COR-L47 (cell line): ENCODE data around the gene TP73.

Experiments
- DNase-seq: peaks from one replicate; lab custom pipeline; 2025; lab: John Stamatoyannopoulos, UW

Gene TP73

DNA sequence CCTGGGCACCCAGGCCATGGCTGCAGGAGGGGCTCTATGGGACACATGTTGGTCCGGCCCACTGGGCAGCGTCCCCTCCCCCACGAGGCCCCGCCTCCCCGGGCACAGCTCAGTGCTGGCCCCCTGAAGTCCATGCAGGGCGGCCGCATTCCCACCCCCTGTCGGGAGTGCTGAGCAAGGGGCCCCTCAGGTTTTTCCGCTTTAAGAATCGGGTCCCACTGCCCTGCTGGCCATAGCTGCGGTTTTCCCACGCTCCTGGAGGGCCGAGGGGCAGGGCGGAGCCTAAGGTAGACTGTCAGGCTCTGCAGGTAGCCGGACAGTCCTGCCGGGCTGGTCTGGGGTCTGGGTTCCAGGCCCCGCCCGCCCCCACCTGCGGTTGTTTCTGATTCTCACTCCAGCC, 56.5 kb downstream of the TP73 start:
- DNase-seq = no peak

DNA sequence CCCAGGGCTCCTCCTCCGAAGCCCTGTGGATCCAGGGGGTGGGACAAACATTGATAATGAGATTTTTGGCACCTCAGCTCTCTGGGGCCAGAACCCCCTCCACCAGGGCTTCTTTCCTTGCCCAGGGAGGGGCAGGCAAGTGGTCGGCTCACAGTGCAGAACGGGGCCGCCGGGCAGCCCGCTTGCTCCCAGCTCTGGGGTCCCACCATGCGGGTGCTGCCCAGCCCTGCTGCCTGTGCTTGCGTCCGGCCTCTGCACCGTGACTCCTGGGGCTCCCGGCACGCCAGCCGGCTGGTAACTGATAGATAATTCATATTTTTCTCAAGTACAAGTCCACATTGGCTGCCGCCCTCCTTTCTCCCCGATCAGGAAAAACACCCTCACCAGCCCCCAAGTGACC, 57.9 kb downstream of the TP73 start:
- DNase-seq = no peak

DNA sequence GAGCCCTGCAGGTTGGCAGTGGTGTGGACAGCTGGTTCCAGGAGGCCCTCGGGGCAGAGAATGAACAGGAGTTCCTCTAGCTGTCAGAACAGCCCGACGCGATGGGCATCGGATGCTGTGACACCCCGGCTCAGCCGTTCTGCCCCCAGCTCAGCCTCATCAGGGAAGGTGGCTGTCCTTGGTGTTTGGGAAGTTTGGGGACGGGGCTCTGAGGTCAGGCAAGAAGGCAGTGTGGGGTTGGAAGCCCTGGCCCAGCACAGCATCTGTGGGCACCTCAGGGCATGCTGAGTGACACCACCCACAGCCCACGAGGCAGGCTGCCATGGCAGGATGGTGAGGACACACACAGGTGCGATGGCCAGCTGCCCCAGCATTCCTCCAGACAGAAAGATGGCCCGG, 59.1 kb downstream of the TP73 start:
- DNase-seq = no peak

DNA sequence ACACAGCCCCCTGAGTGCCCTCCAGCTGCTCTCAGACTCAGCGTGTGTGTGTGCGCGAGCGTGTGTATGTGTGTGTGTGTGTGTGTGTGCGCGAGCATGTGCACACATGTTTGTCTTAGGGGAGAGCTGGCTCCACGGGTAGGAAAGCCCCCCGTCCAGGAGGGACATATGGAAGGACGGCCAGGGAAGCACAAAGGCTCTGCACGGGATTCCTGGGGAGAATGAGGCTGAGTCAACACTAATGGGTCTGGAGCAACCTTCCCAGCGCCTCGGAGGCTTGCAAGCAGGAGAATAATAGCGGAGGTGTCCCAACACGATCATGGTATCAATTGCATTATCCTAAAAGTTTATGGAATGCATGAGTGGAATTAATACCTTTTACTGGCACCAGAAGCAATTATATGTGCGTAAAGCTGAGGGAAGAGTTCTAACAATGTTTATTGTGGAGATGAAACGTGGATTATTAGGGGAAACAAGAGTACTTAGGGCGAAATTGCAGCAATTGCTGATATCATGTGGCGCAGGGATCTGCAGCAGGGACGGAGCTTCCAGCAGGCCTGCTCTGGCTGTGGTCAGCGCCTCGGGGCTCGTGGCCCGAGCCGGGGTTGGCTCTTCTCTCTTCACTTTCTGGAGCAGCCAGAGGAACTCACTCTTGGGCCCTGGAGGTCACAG, 59.6 kb downstream of the TP73 start:
- no peak for DNase-seq

DNA sequence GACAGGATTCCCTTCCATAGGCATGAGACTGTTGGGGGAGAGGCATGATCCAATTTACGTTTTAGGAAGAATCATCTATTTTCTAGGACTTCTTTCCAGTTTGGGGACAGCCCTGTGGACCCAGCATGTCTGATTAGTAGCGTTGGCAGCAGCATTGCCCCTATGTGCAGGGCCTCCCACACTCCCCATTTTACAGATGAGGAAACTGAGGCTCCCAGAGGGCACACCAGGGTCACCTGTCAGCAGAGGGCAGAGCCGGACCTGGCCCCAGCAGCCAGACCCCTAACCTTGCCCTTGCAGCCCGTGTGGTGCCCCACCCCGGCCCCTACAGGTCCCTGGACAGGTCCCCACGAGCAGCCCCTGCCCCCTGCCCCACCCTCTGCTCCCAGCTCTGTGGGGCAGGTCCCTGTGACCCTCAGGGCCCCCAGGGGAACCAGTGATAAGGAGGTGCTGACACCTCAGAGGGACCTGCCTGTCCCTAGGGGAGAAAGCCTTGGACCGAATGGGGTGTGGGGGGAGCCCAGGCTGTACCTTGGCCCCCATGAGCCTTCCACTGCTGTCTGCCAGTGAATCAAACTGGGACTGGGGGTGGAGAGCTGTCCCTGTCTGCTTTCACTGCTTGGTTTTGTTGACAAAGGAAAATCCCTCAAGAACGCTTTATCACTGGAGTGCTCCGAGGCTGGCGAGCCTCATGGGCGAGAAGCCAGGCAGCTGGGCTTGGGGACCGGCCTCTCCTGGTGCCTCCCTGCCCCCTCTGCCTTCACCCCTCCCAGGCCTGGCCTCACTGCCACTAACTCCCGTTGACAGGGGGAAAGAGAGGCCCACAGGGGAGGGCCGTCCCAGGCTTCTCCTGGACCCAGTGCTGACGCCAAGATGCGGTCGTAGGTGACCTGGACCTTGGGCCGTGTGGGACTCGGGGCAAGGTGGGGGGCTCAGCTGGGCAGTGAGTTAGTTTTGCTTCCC, 60.5 kb downstream of the TP73 start:
- no peak for DNase-seq

DNA sequence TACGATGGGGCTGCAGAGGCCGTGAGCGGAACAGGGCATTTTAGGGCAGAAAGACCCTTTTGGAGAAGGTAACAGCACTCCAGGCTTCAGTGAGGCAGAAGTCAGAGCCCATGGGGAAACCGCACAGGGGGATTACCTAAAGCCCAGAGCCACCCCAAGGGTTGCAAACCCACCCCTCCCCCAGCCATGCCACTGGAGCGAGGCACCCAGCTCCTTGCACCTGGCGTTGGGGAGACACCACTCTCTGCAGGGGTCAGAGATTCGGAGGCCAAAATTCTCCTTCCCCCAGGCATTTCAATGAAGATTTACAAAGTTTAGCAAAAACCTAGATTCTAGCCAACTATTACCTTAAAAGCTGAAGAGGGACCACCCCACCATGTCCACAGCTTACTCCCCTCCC, 61.5 kb downstream of the TP73 start:
- no peak for DNase-seq

DNA sequence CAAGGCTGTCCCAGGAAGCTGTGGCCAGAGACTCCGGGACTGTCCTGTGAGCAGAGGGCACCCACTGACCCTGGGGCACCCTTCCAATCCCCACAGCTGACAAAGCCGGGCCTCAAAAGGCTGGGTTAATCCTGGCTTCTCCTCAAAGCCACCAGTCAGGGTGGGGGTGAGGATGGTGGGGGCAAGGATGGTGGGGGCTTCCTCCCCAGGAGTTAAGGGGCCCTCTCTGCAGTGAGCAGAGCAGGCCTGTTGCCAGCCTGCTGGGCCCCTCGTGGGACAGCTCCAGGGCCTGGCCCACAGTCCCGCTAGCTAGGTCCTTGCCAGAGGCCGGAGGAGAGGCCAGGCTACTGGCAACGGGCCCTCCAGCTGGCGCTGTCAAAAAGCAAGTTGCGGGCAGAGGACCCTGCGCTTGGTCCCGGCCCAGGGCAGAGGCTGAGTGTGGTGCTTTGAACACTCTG, 62.0 kb downstream of the TP73 start:
- no peak for DNase-seq

DNA sequence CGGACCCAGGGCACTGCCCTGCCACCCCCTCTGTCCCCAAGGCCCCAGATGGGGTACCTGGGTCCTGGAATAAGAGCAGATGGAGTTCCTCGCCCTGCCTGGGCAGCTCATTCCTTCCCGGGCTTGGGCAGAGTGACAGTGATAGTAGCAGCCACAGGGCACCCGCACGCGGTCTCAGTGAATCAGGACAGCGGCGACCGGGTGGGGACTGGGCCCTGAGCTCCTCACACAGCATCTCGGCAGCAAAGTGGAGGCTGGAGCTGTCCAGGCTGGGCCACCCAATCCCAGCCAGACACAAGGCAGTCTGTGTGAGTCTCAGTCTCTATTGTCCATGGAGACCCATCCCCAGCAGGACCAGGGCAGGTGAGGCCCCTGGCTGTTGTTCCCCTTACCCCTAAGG, 62.5 kb downstream of the TP73 start:
- no peak for DNase-seq

DNA sequence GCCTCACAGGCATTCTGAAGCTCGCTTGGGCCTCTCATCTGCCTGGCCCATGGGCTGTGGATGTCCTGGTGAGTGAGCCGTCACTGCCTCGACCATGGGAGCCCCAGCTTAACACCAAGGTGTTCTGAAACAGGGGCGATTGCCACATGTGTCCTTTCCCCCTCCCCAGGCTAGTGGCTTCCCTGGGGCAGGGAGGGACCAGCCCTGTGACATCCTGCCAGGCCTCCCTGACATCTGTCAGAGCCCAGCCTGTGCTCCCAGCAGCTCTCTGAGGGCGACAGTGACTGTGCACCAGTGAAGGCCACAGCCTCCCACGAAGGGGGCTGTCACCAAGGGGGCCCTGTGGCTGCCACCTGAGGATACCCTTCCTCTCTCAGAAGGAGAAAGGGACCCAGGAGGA, 64.0 kb downstream of the TP73 start:
- no peak for DNase-seq

DNA sequence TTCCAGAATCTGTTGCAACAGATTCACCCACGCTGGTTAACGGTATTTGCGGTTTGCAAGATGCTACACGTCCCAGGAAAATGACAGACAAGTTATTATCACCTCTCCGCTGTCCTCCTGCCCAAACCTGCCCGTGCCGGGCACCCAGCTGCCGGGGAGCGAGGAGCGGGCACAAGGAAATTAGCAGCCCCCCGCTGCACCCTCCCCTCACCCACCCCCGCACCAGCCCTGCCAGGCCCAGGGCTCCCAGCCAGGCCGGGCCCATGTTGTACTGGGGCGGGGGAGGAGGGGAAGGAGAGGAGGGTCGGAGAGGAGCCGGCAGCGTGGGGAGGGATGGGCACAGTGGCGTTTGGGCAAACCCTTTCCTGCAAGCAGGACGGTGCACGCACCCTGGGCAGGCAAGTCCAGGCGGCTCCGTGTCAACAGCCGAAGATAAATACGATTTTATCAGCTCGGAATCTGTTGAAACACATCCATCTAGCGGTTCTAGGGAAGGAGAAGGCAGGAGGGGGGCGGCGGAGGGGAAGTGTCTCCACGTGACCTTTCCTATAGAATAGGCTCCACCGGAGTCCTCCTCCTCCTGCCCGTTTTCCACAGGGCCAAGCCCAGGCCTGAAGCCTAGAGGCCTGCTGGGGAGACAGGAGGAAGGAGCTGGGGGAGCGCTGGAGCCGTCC, 64.9 kb downstream of the TP73 start:
- DNase-seq = peak; percentile 41

DNA sequence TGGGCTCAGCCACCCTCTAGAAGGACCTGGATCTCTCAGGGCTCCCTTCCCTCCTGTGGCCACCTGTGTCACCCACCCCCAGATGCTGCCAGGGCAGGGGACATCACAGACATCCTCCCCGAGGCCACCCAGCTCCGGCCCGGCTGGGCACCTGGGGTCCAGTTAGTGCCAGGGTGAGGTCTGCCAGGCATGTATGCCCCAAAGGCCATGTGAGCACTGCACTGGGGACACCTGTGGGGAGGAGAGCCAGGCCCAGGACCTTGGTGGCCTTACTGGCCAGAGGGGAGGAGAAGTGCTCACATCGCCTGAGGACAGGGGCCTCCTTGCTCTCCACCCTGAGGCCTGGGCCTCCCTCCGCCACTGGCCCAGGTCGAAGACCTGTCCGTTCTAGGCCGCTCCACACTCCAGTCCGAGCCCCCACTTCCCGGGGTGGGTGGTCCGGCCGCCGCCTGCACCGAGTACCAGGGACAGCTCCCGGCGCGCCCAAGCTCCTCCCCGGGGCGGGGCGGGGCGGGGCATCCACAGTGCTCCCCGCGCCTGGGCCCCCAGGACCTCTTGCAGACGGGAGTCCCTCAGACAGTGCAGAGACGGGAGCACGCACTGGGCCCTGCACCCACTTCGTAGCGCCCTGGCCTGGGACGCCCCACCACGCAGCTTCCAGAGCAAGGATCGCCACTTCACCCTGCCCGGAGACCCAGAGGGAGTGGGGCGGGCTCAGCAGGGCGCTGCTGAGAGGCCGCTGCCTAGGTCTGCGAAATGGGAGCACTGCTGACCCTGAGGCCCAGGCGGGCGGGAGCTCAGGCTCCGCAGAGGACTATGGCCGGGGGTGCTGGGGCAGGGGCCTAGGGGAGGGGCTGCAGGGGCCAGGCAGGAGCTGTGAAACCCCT, 65.6 kb downstream of the TP73 start:
- no peak for DNase-seq

DNA sequence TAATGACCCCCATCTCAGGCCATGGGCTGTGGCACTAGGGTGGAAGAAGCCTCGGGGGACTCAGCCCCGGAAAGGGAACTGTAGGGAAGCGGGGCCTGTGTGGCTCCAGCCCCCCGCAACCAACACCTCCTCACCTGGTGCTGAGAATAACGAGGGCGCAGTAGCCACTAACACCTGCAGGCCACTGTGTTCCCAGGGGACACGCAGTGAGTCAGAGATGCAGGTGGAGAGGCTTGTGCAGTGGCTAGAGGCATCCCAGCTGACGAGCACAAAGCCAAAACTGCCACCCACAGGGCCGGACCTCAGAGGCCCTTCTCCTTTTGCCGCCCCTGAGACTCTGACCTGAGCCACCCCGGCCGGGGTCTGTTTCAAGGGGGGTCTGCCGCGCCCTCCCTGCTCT, 66.4 kb downstream of the TP73 start:
- DNase-seq = no peak

DNA sequence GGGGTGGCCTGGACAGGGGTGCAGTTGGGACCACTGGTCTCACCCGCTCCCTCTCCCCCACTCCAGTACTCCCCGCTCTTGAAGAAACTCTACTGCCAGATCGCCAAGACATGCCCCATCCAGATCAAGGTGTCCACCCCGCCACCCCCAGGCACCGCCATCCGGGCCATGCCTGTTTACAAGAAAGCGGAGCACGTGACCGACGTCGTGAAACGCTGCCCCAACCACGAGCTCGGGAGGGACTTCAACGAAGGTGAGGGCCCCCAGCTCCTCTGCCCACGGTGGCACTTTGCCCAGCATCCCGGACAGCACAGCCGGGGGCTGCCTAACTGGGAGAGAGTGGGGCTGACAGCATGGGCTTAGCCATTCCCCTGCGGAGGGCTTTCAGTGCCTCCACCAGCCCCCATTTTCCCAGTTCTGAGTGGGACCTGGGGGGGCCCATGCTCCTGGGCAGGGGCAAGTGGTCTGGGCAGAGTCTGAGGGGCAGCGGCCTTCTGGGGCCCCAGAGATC, 69.7 kb downstream of the TP73 start:
- DNase-seq = no peak

DNA sequence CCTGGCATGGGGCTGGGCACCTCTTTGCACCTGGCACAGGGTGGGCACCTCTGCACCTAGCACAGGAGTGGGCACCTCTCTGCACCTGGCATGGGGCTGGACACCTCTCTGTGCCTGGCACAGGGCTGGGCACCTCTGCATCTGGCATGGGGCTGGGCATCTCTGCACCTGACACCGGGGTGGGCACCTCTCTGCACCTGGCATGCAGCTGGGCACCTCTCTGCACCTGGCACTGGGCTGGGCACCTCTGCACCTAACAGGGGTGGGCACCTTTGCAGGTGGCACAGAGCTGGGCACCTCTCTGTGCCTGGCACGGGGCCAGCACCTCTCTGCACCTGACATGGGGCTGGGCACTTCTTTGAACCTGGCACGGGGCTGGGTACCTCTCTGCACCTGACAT, 70.5 kb downstream of the TP73 start:
- no peak for DNase-seq

DNA sequence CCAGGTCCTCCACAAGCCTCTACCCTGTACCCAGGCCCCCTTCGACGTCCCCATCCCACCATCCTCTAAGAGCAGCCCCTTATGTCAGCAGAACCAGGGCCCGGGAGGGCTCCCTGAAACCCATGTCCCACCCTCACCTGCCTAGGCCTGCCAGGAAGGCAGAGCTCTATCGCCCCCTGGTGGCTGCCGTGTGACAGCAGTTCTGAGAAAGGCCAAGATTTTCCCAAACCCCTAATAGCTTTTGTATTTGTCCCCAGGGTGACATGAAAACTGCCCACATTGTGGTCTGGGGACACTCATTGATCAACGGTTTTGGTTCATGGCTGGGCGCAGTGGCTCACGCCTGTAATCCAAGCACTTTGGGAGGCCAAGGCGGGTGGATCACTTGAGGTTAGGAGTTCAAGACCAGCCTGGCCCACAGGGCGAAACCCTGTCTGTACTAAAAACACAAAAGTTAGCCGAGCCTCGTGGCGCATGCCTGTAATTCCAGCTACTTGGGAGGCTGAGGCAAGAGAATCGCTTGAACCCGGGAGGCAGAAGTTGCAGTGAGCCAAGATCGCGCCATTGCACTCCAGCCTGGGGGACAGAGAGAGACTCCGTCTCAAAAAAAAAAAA, 72.2 kb downstream of the TP73 start:
- peak; percentile 65 for DNase-seq

DNA sequence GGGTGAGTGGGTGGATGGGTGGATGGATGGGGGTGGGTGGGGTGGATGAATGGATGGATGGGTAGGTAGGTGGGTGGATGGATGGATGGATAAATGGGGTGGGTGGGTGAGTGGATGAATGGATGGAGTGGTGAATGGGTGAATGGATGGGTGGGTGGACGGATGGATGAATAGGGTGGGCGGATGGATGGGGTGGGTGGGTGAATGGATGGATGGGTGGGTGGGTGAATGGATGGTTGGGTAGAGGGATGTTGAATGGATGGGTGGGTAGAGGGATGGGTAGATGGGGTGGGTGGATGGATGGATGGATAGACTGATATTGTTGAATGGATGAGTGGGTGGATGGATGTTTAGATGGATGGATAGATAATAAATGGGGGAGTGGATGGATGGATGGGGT, 73.0 kb downstream of the TP73 start:
- DNase-seq = no peak

DNA sequence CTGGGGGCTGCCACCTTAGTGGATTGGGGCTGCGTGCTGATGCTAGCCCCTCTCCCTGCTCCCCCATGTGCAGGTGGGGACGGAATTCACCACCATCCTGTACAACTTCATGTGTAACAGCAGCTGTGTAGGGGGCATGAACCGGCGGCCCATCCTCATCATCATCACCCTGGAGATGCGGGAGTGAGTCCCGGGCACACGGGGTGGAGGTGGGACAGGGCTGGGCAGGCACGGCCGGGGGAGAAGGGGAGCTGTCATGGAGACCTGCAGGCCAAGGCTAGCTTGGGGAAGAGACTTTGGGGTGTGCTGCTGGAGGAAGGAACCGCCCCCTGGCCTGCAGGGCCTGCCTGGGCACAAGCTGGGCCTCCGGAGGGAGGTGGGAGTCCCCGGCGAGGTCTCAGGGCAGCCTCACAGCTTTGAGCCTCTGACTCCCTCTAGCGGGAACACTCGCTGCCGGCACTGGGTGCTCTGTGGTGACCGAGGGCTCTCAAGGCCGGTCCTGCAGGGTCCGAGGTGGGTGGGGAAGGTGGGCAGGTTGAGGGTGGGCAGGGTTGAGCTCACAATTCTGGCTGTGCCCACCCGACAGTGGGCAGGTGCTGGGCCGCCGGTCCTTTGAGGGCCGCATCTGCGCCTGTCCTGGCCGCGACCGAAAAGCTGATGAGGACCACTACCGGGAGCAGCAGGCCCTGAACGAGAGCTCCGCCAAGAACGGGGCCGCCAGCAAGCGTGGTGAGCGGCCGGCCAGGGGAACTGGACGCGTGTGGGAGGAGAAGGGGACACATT, 74.9 kb downstream of the TP73 start:
- no peak for DNase-seq

DNA sequence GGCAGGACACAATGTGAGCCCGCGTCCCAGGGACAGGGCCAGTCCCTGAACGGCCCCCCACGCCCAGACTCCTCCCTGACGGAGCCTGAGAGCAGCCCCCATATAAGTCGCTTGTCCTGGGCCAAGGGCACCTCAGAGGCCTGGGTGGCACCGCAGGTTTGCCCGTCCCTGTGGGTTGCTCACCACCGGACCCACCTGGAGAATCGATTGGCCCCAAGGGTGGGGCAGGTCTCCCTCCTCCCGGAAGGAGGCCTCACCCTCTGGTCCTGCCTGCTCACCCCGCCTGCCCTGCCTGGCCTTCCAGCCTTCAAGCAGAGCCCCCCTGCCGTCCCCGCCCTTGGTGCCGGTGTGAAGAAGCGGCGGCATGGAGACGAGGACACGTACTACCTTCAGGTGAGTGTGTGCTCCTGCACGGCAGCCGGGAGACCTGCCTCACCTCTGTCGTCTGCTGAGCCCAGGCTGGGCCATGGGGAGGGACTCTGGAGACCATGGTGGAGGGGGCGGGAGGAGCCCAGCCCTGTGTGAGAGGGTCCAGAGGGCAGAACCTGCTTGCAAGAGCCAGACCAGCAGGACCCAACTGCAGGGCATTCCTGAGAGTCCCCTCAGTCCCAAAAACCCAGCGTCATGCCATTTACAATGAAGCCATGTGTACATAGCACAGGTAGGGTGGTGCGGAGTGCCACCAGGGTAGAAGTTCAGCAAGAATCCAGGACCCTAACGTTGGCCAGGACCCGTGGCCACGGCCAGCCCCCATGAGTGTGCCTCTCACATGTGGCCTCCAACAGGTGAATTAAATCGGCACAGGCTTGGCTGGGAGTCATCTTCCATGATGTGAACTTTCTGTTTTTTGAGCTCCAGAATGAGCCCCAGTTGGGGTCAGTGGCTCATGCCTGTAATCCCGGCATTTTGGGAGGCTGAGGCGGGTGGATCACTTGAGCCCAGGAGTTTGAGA, 75.8 kb downstream of the TP73 start:
- DNase-seq = no peak
